ENCODE results near the gene TSHR. TPM values are rescaled to one million over a fixed set of nuclear protein-coding genes. Genes with fewer than 3 reads are reported as not detected.

The TSHR gene
- total and polyA plus RNA-seq, 2 donors (not counting 3 experiments of a cell fraction or from before 2014, with no cell fraction given) = not detected

GRCh38 chr14:81085596-81085995, 130.2 kb downstream of the TSHR start:
- H3K9me3 ChIP-seq (replicated peaks; ENCODE audit: control insufficient read depth, insufficient read depth, low read length) = no peaks in the 10 kb centered on the region
- H3K27me3 ChIP-seq (ENCODE audit: control insufficient read depth in 2 of 2, insufficient read depth in 2 of 2, low read length in 2 of 2) = no peaks in the 10 kb centered on the region
- no peaks in the 10 kb centered on the region for H3K4me1 ChIP-seq (ENCODE audit: control insufficient read depth, extremely low read depth, insufficient read depth, low read length)
- no peak overlapping the region for H3K27ac ChIP-seq (ENCODE audit: insufficient read depth, low read depth, low read length)
- H3K4me2 ChIP-seq (ENCODE audit: insufficient read depth, low read length) = no peak overlapping the region
- intact Hi-C loops (cut with micrococcal nuclease) (no loop called here), dilution Hi-C loops (cut with MboI; ENCODE audit: extremely low pct_ligation_motif_present, low sequenced_read_pairs) (no loop called here)
- no peaks in the 10 kb centered on the region for H3K36me3 ChIP-seq (ENCODE audit: control insufficient read depth in 2 of 2, extremely low read depth in 1 of 2, insufficient read depth in 2 of 2, low read length in 2 of 2)
- no peaks in the 10 kb centered on the region for H3K9me1 ChIP-seq (replicated peaks; ENCODE audit: control insufficient read depth, extremely low read depth, insufficient read depth, low read length)
- TF ChIP-seq EZH2 (IDR thresholded peaks at IDR 0.05; ENCODE audit: borderline replicate concordance, low read depth, low read length, severe bottlenecking) (no peak), GATA2 (IDR thresholded peaks at IDR 0.05; ENCODE audit: insufficient read depth, insufficient read length, low read depth, low read length) (no peak), CTCF (IDR thresholded peaks at IDR 0.05; ENCODE audit: extremely low read depth in 1 of 2, insufficient read depth in 1 of 2, low read depth in 1 of 2, low read length in 2 of 2) (no peak), MYC (IDR thresholded peaks at IDR 0.05; ENCODE audit: low read depth, low read length) (no peak), JUN (IDR thresholded peaks at IDR 0.05; ENCODE audit: borderline replicate concordance, insufficient read depth, insufficient read length, low read depth) (no peak), MAX (IDR thresholded peaks at IDR 0.05; ENCODE audit: insufficient read depth, insufficient read length) (no peak)
- POLR2A ChIA-PET = no interaction called here
- H2AFZ ChIP-seq (ENCODE audit: low read depth, low read length) = no peak overlapping the region
- FAIRE-seq = no peak
- H4K20me1 ChIP-seq (replicated peaks; ENCODE audit: control insufficient read depth, extremely low read depth, insufficient read depth, low read length) = no peaks in the 10 kb centered on the region
- no peaks in the 10 kb centered on the region for H3K79me2 ChIP-seq (ENCODE audit: control insufficient read depth, insufficient read depth, low read length)
- H3K9ac ChIP-seq (replicated peaks; ENCODE audit: extremely low read depth, insufficient read depth, low read length) = no peak overlapping the region
- CTCF ChIA-PET = no interaction called here
- DNase-seq (ENCODE audit: low read depth, low spot score) = no peak
- no peak overlapping the region for H3K4me3 ChIP-seq (replicated peaks in 1 of 3; ENCODE audit: insufficient read depth in 1 of 3, low read depth in 1 of 3, low read length in 3 of 3)
- no TSS peak for BruUV-seq (replicated peaks)

- Histone ChIP-seq H3K36me3 (ENCODE audit: control insufficient read depth in 2 of 2, extremely low read depth in 1 of 2, insufficient read depth in 2 of 2, low read length in 2 of 2) (no peaks in the 10 kb centered on the region), H2AFZ (ENCODE audit: low read depth, low read length) (no peak overlapping the region), H3K4me1 (ENCODE audit: control insufficient read depth, extremely low read depth, insufficient read depth, low read length) (no peaks in the 10 kb centered on the region), H3K4me2 (ENCODE audit: insufficient read depth, low read length) (no peak overlapping the region), H3K79me2 (ENCODE audit: control insufficient read depth, insufficient read depth, low read length) (no peaks in the 10 kb centered on the region), H3K27me3 (ENCODE audit: control insufficient read depth in 2 of 2, insufficient read depth in 2 of 2, low read length in 2 of 2) (no peaks in the 10 kb centered on the region), H3K9me1 (replicated peaks; ENCODE audit: control insufficient read depth, extremely low read depth, insufficient read depth, low read length) (no peaks in the 10 kb centered on the region), H3K27ac (ENCODE audit: insufficient read depth, low read depth, low read length) (no peak overlapping the region), H3K9ac (replicated peaks; ENCODE audit: extremely low read depth, insufficient read depth, low read length) (no peak overlapping the region), H3K4me3 (replicated peaks in 1 of 3; ENCODE audit: insufficient read depth in 1 of 3, low read depth in 1 of 3, low read length in 3 of 3) (no peak overlapping the region), H4K20me1 (replicated peaks; ENCODE audit: control insufficient read depth, extremely low read depth, insufficient read depth, low read length) (no peaks in the 10 kb centered on the region), H3K9me3 (replicated peaks; ENCODE audit: control insufficient read depth, insufficient read depth, low read length) (no peaks in the 10 kb centered on the region)
- TF ChIP-seq POLR2AphosphoS5 (IDR thresholded peaks at IDR 0.05; ENCODE audit: insufficient read depth, low read depth, low read length) = no peak
- TF ChIP-seq GATA2 (IDR thresholded peaks at IDR 0.05; ENCODE audit: insufficient read depth, insufficient read length, low read depth, low read length) = no peak
- TF ChIP-seq FOS (IDR thresholded peaks at IDR 0.05; ENCODE audit: borderline replicate concordance, insufficient read depth, low read length) = no peak
- no peak for TF ChIP-seq JUN (IDR thresholded peaks at IDR 0.05; ENCODE audit: borderline replicate concordance, insufficient read depth, insufficient read length, low read depth)
- TF ChIP-seq EZH2 (IDR thresholded peaks at IDR 0.05; ENCODE audit: borderline replicate concordance, low read depth, low read length, severe bottlenecking) = no peak
- TF ChIP-seq POLR2A (IDR thresholded peaks at IDR 0.05; ENCODE audit: low read depth, low read length) = no peak
- TF ChIP-seq MYC (IDR thresholded peaks at IDR 0.05; ENCODE audit: low read depth, low read length) = no peak
- no peak for TF ChIP-seq CTCF (IDR thresholded peaks at IDR 0.05; ENCODE audit: extremely low read depth in 1 of 2, insufficient read depth in 1 of 2, low read depth in 1 of 2, low read length in 2 of 2)
- no peak for TF ChIP-seq MAX (IDR thresholded peaks at IDR 0.05; ENCODE audit: insufficient read depth, insufficient read length)
- POLR2A ChIA-PET = no interaction called here
- DNase-seq (ENCODE audit: low read depth, low spot score) (no peak), FAIRE-seq (no peak)
- no TSS peak for BruUV-seq (replicated peaks)
- dilution Hi-C loops (cut with MboI; ENCODE audit: extremely low pct_ligation_motif_present, low sequenced_read_pairs) = no loop called here
- intact Hi-C loops (cut with micrococcal nuclease) = no loop called here
- CTCF ChIA-PET = no interaction called here
Observed at GRCh38 chr14:81087230-81087629, 131.8 kb downstream of the TSHR start.
